Suppressor macrophage (primary cell): ENCODE measurements around the gene C9orf78.

Experiments
- DNase-seq, 4 experiments: peaks; one replicate each; pipeline ENCODE4 v3.0.0-alpha.2; 2020 to 2022

The C9orf78 gene

GRCh38 chr9:129839324-129840023, 4.4 kb upstream of the C9orf78 start:
- DNase-seq, result peak in 2 of 4 experiments; percentile 16 to 28

GRCh38 chr9:129838707-129839259, 3.7 kb upstream of the C9orf78 start:
- peak; percentile 53 to 84 (median 66) for DNase-seq

GRCh38 chr9:129836311-129837007, 1.4 kb upstream of the C9orf78 start:
- peak; percentile 7 to 42 (median 24) for DNase-seq

- peak in 1 of 4 experiments; percentile 25 for DNase-seq
Measured at GRCh38 chr9:129835860-129836223, 767 bp upstream of the C9orf78 start.

- peak; percentile 11 to 64 (median 40) for DNase-seq
Measured at GRCh38 chr9:129834489-129835127, 467 bp downstream of the C9orf78 start.

- DNase-seq, result peak in 2 of 4 experiments; percentile 21 to 28
Measured at GRCh38 chr9:129832982-129833381, 2.1 kb downstream of the C9orf78 start.

GRCh38 chr9:129828969-129829368, 6.1 kb downstream of the C9orf78 start:
- DNase-seq, result no peak

- DNase-seq, result no peak
Measured at GRCh38 chr9:129828051-129828450, 7.0 kb downstream of the C9orf78 start.

- DNase-seq, result no peak
Measured at GRCh38 chr9:129826759-129827158, 8.3 kb downstream of the C9orf78 start.

- DNase-seq, result no peak
Measured at GRCh38 chr9:129826344-129826743, 8.7 kb downstream of the C9orf78 start.

- peak; percentile 96 to 97 (median 97) for DNase-seq
Measured at GRCh38 chr9:129823935-129824601, 11.0 kb downstream of the C9orf78 start, which contains the start of gene TOR1A. Gene TOR1A, minus strand, starts transcription at chr9:129824136. Its CDS starts 51 bp downstream, at chr9:129824085.

GRCh38 chr9:129823542-129823934, 11.5 kb downstream of the C9orf78 start:
- peak in 1 of 4 experiments; percentile 34 for DNase-seq

- DNase-seq, result peak; percentile 18 to 60 (median 40)
Measured at GRCh38 chr9:129822898-129823541, 12.1 kb downstream of the C9orf78 start.

- DNase-seq, result peak; percentile 77 to 92 (median 88)
Measured at GRCh38 chr9:129816501-129817435, 18.3 kb downstream of the C9orf78 start.

- no peak for DNase-seq
Measured at GRCh38 chr9:129815278-129815677, 19.8 kb downstream of the C9orf78 start.

GRCh38 chr9:129814432-129815223, 20.4 kb downstream of the C9orf78 start:
- DNase-seq, result peak in 2 of 4 experiments; percentile 15 to 23

GRCh38 chr9:129813661-129814060, 21.4 kb downstream of the C9orf78 start:
- no peak for DNase-seq

GRCh38 chr9:129812385-129812784, 22.7 kb downstream of the C9orf78 start:
- DNase-seq, result no peak

- peak in 3 of 4 experiments; percentile 17 to 34 (median 20) for DNase-seq
Measured at GRCh38 chr9:129811967-129812363, 23.1 kb downstream of the C9orf78 start.

- no peak for DNase-seq
Measured at GRCh38 chr9:129810788-129811187, 24.3 kb downstream of the C9orf78 start.
